GM21423 (cell line): ENCODE results near the gene MFAP5.

Experiments
- ATAC-seq: cut with Tn5 transposase; IDR thresholded peaks from one replicate; pipeline ENCODE4 v1.9.1; 2021; ENCODE audit warnings: mild to moderate bottlenecking, moderate library complexity; ENCODE audit not compliant: unreplicated experiment

Gene MFAP5, protein sequence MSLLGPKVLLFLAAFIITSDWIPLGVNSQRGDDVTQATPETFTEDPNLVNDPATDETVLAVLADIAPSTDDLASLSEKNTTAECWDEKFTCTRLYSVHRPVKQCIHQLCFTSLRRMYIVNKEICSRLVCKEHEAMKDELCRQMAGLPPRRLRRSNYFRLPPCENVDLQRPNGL

DNA sequence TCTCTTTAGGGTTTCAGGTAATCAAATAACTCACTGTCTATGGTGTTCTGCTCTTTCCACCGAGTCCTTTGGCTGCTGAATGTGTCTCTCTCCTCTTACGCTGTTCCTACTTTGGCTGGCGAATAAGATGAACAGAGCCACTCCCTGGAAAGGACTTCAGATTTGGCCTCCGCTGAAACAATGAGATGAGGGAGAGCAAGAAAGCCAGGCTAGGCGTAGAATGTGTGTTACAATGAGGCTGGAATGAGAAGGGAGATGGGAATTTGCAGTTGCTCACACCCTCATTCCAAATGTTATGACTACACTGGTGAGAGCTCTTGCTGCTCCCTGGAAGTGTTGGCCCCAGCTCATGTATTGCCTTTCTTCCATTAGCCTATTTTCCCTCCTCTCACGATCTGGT is at the start of gene MFAP5:
MFAP5 (minus strand) TSS at position 234 of the 400 bp plus-strand sequence. CDS start 722 bp downstream, outside the sequence.
- no peak for ATAC-seq

DNA sequence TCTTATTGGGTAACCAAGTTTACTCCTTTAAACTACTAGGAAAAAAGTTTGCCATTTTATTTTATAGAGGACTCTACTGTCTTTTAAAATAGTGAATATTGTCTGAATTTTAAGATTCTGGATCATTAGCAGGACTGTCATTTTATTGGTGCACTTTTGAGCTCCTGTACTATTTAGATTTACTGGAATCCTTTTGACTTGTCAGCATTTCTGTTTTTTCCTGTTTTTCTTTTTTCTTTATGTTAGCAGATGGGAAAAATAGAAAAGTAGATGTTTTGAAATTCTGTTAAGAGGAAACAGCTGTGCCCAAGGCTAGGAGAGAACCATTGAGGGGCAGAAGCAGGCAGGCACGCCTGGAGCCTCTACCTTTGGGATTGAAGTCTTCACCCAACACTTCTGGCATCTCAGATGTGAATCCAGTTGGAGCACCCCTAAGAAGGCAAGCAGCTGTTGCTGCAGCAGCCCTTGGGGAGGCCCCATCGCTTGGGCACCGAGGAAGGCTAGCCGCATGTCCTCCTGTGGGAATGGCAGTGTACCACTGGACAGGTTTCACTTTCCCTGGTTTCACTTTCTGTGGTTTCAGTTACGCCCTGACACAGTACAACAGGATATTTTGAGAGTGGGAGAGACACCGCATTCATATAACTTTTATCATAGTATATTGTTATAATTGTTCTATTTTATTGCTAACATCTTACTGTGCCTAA is 46.7 kb upstream of the MFAP5 start:
- ATAC-seq, result no peak

DNA sequence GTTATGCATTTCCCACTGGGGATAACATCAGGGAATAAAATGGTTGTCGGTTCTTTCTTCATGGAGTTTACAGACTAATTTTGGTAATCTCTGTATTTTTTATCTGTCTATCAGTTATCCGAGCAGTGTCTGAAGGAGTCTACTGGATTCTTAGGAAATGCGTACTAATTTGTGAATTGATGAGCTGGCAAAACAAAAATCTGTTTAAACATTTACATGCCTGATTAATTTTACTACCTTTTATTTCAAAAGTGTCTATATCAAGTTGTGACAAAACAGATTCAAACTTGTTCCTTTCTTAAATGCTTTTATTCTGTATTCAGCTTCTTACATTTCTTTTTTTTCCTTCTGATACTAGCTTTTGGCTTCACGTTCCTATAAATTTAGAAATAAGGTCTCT is 39.5 kb upstream of the MFAP5 start:
- no peak for ATAC-seq

- ATAC-seq, result no peak
Observed at GRCh38 chr12:8701046-8701660, 38.5 kb upstream of the MFAP5 start.

DNA sequence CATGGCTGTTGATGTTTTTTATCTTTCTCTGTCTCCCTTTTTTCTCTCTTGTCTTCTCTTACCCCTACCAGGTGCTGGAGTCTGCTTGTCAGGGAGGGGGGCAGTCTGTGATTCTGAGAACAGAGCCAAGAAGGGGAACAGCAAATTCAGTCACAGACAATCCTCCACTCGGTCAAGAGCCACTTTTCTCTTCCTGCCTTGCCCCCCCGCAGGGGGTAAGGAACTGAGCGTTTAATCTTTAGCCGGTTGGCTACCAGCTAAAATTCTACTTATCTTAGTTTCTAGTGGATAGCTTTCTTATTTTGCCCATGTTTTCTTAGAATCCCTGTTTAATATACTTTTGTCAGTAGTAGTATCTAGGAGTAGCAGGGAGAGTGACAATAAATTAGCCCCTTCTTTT is 37.1 kb upstream of the MFAP5 start:
- no peak for ATAC-seq

DNA sequence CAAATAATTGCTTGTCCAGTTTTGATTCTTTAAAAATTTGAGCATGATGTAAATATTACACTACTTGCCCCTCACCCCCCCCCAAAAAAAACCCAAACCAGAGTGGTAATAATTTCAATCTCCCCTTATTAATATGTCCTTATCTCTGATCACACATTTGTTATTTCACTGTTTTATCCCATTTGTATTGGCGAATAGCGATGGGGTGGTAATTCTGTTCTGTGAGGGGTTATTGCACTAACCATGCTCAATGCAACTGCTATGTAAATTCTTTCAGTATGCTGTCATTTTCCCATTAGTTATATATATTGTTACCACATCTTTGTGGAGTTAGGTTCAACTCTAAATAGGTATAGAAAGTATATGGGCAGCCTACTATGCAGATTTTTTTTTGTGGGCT is 36.3 kb upstream of the MFAP5 start:
- no peak for ATAC-seq

- peak; percentile 38 for ATAC-seq
Observed at GRCh38 chr12:8698132-8698851, 35.7 kb upstream of the MFAP5 start.

DNA sequence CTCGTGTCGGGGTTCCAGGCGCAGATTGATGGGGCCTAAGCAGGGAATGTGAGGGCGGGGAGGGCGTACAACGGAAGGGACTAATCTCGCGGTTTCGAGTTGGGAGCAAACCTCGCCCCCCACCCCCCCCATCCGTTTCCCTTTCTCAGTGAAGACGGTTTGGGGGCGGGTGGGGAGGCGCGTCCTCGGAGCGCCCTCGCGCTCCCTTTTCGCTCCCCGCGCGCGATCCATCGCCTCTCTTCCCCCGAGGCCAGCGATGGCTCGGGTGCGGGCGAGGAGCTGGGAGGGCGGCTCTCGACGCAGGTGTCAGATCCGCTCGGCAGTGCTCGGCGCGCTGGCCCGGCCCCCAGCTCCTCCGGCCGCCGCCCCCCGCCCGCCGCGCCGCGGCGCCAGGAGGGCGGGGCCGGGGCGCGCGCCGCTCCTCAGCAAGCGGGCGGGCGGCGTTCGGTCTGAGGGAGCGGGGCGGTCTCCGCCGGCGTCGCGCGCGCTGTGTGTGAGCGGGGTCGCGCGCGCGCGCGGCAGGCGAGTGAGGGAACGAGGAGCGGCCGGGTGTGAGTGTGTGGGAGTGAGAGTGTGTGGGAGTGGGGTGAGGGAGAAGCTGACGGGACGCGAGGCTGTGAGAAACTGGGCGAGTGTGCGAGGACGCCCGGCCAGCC is 35.0 kb upstream of the MFAP5 start, which contains the start of gene RIMKLB:
RIMKLB (plus strand) TSS at position 516 of the 656 bp plus-strand sequence. CDS start 15,876 bp downstream, outside the sequence.
- ATAC-seq, result peak; percentile 79

DNA sequence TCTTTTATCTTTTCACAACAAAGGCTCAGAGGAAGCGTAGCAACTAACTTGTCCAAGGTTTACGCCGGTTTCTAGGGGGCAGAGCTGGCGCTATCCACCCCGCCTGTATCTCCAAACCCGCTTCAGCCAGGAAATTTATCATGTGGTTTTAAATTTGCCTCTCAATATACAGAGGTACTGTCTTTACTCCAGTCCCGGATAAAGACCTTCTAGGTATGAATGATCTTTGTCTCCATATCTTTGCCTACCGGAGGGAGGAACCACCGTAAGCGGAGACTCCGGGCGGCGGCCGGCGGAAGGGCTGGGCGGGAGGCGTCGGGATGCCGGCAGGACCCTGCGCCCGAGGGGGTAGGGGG is 34.5 kb upstream of the MFAP5 start:
- no peak for ATAC-seq

DNA sequence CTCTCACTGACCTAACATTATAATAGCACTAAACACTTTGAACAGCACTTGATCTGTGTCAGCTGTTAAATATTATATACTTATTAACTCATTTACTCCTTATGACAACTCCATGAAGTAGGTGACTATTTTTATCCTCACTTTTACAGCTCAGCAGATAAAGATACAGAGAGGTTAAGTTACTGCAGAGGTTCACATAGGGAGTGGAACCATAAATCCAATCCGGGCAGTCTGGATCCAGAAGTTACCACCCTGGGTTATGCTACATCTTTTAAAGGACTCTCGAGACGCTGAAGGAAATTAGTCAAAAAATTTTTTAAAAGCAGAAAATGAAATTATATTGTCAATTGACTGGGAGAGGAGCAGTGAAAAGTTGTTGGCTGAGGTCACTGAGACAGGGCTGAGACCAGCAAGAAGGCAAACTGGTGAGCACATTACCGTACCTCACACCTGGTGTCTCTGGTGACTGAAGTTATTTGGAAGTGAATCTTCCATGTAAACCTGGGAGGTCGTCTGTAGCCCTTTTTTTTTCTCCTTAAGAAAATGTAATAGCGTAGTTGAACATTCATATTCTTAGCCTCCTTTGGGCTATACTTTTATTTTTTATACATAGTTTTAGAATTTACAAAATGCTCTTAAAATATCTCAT is 33.9 kb upstream of the MFAP5 start:
- ATAC-seq, result no peak

- ATAC-seq, result no peak
Observed at GRCh38 chr12:8695116-8695515, 32.5 kb upstream of the MFAP5 start.

- no peak for ATAC-seq
Observed at GRCh38 chr12:8692573-8692972, 29.9 kb upstream of the MFAP5 start.

DNA sequence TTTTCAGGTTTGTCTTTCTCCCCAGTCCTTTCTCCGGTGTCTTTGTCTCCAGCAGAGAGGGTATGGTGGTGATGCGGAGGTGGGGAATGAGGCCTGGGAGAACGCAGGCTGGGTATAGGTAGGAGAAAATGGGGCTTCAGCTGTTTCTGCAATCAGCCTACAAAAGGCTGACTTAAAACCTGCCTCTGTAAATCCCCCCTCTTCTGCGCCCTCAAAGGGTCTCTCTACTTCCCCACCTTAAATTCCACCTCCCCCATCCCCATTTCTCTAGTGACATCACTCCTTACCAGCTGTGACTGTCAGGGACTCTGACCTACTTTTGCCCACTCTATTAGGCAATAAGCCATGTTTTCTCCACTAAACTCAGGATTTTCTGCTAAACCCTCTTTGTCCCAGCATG is 27.1 kb upstream of the MFAP5 start:
- ATAC-seq, result no peak

DNA sequence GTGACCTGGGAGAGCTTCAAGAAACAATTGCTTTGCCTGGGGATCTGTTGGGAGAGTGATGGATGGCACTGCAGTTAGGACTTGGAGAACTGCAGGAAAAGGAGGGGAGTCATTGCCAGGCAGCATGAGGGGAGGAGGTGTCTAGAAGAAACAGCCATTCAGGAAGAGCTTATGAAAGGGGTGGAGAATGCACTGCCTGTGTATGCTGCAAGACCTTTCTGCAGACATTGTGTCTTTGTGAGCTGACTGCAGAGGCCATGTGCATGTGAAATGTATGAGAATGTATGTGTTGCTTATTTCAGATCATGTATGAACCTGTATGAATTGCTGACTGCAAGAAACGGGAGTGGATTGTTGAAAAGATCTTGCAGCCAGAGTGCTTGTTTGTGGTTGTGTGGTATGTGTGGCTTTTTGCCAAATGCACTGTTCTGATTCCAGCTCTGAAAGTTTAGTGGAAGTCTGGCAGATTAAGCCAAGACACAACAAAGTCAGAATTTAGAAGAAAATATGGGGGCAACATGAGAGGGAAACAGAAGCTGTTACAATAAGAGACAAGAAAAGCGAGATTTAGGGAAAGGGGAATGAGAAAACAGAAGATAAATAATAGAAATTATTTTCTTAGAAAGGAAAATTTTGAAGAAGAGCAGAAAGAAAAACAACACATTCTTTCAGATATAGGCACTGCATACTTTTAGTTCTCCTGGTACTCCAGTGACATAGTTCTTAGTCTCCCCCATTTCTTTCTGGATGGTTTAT is 25.4 kb upstream of the MFAP5 start:
- ATAC-seq, result no peak

DNA sequence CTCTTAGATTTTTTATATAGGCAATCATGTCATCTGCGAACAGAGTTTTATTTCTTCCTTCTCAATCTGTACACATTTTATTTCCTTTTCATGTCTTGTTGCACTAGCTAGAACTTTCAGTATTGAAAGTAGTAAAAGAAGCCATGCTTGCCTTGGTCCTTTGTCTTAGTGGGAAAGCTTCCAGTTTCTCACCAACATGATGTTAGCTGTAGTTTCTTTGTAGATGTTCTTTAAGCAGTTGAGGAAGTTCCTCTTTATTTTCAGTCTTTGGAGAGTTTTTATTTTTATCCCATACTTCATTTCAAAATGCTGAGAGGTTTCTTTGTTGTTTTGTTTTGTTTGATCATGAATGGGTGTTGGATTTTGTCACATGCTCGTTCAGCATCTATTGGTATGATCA is 22.4 kb upstream of the MFAP5 start:
- ATAC-seq, result no peak

GRCh38 chr12:8681129-8681884 is 18.7 kb upstream of the MFAP5 start:
- ATAC-seq, result no peak

DNA sequence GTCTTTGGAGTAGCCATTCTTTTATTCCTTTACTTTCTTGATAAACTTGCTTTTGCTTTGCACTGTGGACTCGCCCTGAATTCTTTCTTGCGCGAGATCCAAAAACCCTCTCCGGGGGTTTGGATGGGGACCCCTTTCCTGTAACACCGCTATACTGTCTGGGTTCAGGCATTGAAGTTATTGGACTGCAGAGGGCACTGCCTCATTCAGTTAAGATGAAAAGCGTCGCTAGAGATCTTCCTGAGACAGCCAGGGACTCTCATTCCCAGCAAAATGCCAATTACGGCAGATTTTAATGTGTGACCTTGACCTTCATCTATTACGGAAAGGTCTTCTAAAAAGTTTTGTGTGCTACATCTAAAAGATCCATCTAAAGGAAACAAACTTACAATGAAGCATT is 17.9 kb upstream of the MFAP5 start:
- ATAC-seq, result no peak

- no peak for ATAC-seq
Observed at GRCh38 chr12:8678661-8679111, 16.1 kb upstream of the MFAP5 start.

- ATAC-seq, result no peak
Observed at GRCh38 chr12:8677362-8677761, 14.7 kb upstream of the MFAP5 start.
